GF-D8 (cell line): Measurements from ENCODE around the gene PARP11.

Source experiments
- DNase-seq: peaks from one replicate; lab custom pipeline; 2025; lab: John Stamatoyannopoulos, UW

Gene PARP11, protein sequence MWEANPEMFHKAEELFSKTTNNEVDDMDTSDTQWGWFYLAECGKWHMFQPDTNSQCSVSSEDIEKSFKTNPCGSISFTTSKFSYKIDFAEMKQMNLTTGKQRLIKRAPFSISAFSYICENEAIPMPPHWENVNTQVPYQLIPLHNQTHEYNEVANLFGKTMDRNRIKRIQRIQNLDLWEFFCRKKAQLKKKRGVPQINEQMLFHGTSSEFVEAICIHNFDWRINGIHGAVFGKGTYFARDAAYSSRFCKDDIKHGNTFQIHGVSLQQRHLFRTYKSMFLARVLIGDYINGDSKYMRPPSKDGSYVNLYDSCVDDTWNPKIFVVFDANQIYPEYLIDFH

GRCh38 chr12:3872800-3873636 lies at the start of gene PARP11:
Gene PARP11, minus strand, starts transcription at chr12:3873399. Its CDS starts 170 bp downstream, at chr12:3873229.
- DNase-seq: peak; percentile 87

GRCh38 chr12:3922033-3922432 lies 48.8 kb upstream of the PARP11 start:
- no peak for DNase-seq

GRCh38 chr12:3921526-3921925 lies 48.3 kb upstream of the PARP11 start:
- no peak for DNase-seq

DNA sequence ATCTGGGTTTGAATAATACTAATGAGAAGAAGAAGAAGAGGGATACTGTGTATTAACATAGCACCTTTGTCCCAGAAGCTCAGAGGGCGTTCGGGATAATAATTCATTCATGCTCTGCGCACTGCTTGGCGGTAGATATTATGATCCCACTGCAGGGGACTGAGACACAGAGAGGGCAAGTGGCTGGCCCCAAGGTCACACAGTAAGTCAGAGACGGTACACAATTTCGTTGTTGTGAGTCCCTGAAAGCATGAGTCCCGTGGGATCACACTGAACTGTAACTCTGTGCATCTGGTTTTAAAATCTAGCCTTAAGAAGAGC lies 47.9 kb upstream of the PARP11 start:
- no peak for DNase-seq

DNA sequence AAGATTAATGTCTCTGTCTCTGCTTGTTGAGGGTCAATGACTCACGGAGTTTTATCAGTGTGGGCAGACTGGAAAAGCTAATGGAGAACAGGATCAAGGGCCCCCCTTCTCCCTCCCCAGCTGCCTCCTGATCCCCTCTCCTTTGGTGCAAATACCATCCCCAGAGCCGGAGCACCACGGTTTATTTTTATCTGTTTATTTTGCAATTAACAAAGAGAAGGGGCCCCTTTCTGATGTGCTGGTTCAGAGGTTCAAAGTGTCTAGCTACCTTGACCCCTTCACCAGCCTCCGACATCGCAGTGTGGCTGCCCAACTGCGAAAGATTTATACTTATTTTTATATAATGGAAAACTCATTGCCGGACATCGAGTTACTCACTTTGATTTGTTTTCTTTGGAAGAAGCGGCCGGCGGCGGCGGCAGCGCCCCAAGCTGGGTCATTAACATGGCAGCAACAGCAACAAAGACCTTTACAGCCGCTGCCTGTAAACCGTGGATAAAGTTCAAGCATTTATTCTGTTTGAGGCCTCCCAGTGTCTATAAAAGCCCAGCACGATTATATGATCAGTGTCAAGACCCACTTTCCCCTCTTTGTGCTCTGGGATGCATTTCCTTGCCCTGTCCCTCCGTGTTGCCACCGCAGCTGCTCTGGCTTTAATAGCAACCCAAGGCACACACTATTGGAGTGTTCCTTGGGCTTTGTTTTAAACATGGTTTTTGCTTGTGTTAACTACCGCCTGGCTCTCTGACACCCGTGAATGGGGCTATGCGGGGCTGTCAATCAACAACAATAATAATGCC lies 47.4 kb upstream of the PARP11 start:
- no peak for DNase-seq

DNA sequence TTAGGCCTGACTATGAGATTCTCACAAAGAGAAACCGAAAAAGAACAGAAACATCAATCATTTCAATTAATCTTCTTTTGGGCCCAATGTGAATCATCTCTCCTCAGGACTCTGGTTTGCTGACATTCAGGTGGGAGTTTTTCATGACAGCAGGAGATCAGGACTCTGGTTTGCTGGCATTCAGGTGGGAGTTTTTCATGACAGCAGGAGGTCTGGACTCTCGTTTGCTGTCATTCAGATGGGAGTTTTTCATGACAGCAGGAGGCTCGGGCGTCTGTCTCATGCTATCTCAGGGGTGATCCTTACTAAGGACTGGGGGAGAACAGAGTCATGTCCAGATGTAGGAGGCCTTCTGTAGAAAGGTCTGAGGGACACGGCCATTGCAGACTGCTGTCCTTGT lies 40.1 kb upstream of the PARP11 start:
- no peak for DNase-seq

GRCh38 chr12:3912863-3913262 lies 39.7 kb upstream of the PARP11 start:
- no peak for DNase-seq

DNA sequence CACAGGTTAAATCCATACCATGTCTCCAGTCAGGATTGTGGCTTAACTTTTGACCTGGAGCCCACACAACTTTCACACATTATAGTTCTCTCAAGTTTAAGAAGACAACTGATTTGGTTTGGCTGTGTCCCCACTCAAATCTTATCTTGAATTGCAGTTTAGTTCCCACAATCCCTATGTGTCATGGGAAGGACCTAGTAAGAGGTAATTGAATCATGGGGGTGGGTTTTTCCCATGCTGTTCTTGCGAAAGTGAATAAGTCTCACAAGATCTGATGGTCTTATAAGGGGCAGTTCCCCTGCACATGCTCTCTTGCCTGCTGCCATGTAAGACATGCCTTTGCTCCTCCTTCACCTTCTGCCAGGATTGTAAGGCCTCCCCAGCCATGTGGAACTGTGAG lies 38.2 kb upstream of the PARP11 start:
- no peak for DNase-seq

DNA sequence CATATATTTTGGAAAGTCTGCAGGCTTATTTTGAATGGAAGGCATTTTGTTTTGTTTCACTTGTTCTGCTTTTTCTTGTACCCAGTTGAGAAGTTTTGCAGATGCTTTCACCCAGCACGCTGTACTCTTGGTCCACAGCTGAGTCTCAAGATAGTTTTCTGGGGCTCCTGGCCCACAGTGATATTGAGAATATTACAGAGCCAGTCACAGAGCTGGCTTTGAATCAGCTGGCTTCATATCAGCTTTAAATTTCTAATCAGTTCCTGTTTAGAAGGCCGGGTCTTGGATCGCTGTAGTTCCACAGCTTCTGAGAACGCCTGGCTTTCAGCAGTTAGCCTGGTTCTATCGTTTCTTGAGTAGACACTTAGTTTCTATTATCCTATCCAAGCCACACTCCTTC lies 32.5 kb upstream of the PARP11 start:
- DNase-seq: no peak

DNA sequence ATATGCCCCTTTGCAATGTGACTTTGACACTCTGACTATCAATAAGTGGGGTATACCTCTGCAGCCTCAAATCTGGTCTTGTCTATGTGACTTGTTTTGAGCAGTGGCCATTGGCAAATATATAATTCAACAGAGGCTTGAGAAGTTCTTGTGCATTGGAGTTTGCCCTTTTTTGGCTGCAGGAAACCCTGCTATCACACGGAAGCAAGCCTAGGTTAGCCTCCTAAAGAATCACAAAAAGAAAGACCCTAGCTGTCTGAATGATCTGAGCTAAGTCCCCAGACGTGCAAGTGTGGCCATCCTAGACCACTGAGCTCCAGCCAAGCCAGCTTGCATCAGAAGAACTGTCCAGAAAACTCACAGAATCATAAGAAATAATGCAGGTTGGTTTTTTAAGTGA lies 31.8 kb upstream of the PARP11 start:
- DNase-seq: no peak

GRCh38 chr12:3902921-3903320 lies 29.7 kb upstream of the PARP11 start:
- no peak for DNase-seq

- DNase-seq: no peak
Observed at GRCh38 chr12:3901116-3901515, 27.9 kb upstream of the PARP11 start.

DNA sequence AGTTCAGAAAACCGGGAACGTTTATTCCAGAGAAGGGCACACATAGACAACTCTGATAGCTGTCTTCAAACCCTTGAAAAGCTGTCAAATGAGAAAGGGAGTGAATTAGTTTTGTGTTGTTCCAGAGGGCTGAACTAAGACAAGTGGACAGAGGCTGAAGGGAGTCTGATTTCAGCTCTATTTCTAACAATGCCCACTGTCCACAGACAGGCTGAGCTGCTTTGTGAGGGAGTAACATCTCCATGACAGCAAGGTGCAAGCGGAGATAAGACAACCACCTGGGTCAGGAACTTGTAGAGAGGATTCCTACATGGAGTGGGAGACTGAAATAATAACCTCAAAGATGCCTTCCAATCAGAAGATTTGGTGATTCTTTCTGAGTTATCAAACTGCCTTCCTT lies 25.6 kb upstream of the PARP11 start:
- no peak for DNase-seq

GRCh38 chr12:3897371-3897971 lies 24.3 kb upstream of the PARP11 start:
- peak; percentile 52 for DNase-seq

GRCh38 chr12:3896801-3897351 lies 23.7 kb upstream of the PARP11 start:
- DNase-seq: peak; percentile 92

DNA sequence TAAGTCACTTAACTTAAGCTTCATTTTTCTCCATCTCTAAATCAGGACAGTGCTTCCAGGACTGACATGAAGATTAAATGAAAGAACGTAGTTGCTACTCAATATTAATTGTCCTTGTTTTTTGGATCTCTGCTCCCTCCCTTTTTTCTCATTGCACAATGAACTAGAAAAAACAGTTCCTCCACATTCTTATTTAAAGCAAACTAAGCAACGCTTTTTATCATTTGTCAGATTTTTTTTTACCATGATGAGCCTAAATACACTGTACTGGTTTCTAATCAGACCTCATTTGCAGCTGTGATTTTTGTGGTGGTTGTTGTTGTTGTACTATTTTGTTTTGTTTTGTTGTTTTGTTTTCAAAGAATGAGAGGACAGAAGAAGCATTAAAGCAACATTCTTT lies 23.2 kb upstream of the PARP11 start:
- no peak for DNase-seq

DNA sequence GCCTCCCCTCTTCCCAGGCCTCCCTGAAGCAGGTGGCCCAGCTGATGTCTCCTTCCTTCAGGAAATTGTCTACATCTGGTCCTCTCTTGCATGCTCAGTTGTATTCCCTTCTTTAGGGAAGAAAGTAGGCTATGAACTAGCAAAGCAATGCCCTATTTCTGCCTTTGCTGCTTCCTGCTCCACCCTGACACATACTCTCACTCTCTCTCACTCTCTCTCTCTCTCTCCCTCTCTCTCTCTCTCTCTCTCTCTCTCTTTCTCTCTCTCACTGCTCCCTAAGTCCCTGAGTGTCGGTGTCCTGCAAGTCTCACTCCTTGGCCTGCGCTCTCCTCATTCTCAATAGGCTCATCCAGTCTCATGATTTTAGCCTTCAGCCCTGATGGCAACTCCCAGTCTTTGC lies 19.4 kb upstream of the PARP11 start:
- DNase-seq: no peak

DNA sequence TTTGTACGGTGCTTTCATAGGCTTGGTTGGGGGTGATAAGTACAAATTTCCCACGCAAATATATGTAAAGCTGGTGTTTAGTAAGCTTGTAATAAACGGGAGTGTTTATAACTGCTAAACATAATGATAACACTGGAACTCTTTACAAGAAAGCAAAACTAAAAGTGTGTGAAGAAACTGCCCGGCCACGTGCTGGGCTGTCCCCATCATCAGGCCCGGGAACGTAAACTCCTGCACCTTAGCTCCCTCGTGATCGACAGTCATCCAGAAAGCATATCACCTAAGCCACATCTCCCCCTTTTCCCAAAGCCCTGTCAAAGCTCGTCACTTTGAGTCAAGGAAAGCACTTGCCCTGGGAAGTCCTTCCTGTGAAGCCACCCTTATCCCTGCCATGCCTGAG lies 18.0 kb upstream of the PARP11 start:
- no peak for DNase-seq

DNA sequence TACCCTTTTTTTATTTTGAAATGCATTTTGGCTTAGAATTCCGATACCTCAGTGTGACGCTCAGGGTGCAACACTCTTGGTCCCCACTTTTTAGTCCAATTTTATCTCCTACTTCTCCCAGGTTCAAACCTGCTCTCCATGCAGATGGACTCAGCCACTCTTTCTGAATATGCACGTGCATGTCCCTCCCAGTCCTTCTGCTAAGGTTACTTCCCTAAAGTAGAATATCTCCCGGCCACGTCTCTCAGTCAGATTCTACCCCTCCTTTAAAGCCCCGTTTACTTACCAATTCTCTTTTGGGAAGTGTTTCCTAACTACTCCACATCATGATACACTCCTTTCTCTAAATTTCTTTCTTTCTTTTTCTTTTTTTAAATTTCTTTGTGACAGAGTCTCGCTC lies 15.5 kb upstream of the PARP11 start:
- peak; percentile 32 for DNase-seq

DNA sequence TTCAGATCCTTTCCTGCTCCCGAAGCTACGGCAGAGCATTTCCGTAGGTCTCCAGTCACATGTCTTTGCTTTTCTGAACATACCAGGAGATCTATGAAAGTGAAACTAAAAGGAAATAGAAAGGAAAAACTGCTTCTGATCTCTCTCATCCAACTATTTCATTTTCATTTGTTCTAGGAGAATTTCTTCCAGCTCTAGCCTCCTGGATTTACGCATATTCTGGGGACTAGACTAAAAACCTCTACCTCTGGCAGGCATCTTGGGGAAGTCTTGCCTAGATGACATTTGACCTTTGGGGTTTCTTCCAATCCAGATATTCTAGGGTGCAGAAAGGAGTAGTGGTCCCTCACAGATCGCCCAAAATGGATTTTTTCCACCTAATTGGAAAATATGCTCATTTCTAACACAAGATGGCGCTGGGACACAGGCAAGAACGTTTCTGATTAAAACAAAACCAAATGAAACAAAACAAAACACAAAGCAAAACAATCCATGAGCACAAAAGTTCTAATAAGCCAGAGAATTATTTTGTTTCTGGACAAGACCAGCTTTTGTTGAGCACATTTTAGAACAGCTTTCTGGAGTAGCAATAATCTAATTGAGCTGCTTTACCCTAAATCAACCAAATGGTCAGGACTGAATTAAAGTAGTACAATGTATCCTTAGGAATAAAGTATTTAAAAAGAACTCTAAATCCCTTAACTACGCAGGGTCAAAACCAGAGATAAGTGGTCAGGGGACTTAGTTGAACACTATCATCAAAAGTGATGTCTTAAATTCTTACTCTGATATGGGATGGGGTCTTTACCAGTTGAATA lies 12.3 kb upstream of the PARP11 start:
- no peak for DNase-seq

- no peak for DNase-seq
Observed at GRCh38 chr12:3884671-3885070, 11.5 kb upstream of the PARP11 start.
